Fibroblast of the aortic adventitia (primary cell): ENCODE data around the gene PITPNM2. TPM values are rescaled to one million over a fixed set of nuclear protein-coding genes. Genes with fewer than 3 reads are reported as not detected.

Experiments
- DNase-seq: peaks from one replicate; pipeline ENCODE4 v3.0.0-alpha.2; 2010; ENCODE audit warnings: low read depth
- H3K4me3 ChIP-seq: 2 replicates; pipeline ENCODE4 v1.5.1; 2011; ENCODE audit warnings: low read depth, mild to moderate bottlenecking, control low read depth, low read length, moderate library complexity
- total RNA-seq: library from RNA; depleted of rRNA; stranded (reverse); fragments of >200 nt; gene quantifications from 2 replicates; pipeline ENCODE4 v1.2.3, GENCODE V29; 2012; ENCODE audit warnings: low replicate concordance
- TF ChIP-seq, protein P1 (sequence below): IDR thresholded peaks from 2 replicates; pipeline ENCODE4 v1.5.1; 2011; ENCODE audit warnings: mild to moderate bottlenecking, low read length, control low read depth, inconsistent platforms; ENCODE audit not compliant: insufficient read depth

The PITPNM2 gene
- total RNA-seq, 1 donor, result 4.1 TPM

DNA sequence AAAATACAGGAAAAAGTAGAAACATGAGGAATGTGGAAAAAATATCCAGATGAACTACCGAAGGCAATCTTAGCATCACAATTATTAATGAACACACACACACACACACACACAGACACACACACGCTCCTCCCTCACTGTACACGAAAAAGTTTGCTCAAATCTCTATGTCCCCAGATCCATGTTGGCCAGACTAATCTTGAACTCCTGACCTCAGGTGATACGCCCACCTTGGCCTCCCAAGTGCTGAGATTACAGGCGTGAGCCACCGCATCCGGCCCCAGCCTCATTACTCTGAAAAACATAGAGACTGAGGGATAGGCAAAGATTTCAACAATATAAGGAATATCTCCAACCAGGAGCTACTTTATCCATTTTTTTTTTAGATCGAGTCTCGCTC is 17.2 kb downstream of the PITPNM2 start:
- TF ChIP-seq, protein P1, sequence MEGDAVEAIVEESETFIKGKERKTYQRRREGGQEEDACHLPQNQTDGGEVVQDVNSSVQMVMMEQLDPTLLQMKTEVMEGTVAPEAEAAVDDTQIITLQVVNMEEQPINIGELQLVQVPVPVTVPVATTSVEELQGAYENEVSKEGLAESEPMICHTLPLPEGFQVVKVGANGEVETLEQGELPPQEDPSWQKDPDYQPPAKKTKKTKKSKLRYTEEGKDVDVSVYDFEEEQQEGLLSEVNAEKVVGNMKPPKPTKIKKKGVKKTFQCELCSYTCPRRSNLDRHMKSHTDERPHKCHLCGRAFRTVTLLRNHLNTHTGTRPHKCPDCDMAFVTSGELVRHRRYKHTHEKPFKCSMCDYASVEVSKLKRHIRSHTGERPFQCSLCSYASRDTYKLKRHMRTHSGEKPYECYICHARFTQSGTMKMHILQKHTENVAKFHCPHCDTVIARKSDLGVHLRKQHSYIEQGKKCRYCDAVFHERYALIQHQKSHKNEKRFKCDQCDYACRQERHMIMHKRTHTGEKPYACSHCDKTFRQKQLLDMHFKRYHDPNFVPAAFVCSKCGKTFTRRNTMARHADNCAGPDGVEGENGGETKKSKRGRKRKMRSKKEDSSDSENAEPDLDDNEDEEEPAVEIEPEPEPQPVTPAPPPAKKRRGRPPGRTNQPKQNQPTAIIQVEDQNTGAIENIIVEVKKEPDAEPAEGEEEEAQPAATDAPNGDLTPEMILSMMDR, result no peak
- DNase-seq, result no peak
- no peak overlapping the region for H3K4me3 ChIP-seq

GRCh38 chr12:123132951-123133619 is 17.8 kb downstream of the PITPNM2 start:
- DNase-seq, result no peak
- TF ChIP-seq, protein P1, result no peak
- no peak overlapping the region for H3K4me3 ChIP-seq

GRCh38 chr12:123131879-123132402 is 18.9 kb downstream of the PITPNM2 start:
- TF ChIP-seq, protein P1, result no peak
- DNase-seq, result no peak
- no peak overlapping the region for H3K4me3 ChIP-seq

DNA sequence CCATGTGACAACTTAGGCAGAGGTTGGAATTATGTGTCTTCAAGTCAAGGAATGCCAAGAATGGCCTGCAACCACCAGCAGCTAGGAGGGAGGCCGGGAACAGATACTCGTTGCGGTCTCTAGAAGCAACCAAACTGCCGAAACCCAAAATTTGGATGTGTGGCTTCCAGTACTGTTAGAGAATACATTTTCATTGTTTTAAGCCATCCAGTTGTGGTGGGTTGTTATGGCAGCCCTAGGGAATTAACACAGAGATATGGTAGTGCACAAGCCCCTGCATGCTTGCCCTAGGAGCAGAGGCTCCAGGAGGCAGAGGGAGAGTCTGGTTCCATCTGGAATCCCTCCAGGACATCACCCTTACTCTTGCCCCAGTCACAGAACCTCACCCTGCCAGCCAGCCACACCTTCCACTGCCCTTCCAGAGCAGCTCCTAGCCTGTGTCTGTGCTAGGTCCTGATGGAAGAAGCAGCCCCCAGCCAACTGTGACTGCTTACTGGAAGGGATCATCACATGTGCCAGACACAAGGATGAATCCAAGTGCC is 19.5 kb downstream of the PITPNM2 start:
- DNase-seq, result no peak
- H3K4me3 ChIP-seq, result no peak overlapping the region
- TF ChIP-seq, protein P1, result no peak

DNA sequence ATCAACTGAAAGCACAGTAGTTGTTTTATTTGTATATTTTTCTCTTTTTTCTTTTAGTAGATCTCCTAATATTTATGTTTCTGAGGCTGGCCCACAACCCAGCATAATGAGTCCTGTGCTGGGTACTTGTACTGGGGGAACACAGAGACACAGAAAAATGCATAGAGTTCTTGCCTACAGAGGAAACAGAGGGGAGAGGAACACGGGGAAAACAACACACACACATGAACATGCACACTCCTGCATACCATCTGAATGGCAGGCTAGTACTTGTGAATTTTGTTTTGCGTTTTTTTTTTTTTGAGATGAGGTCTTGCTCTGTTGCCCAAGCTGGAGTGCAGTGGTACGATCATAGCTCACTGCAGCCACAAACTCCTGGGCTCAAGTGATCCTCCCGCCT is 21.3 kb downstream of the PITPNM2 start:
- DNase-seq, result no peak
- TF ChIP-seq, protein P1, result no peak
- H3K4me3 ChIP-seq, result no peak overlapping the region

GRCh38 chr12:123127182-123127495 is 23.8 kb downstream of the PITPNM2 start:
- H3K4me3 ChIP-seq, result no peak overlapping the region
- DNase-seq, result no peak
- TF ChIP-seq, protein P1, result no peak
